GM06990 (cell line): ENCODE data around the gene PRKCA.

ENCODE experiments used
- DNase-seq: peaks from one replicate; pipeline ENCODE4 v3.0.0-alpha.2; 2011; ENCODE audit not compliant: insufficient read length; ENCODE audit errors: extremely low read depth
- H3K27me3 ChIP-seq: replicated peaks from 2 replicates; pipeline ENCODE4 v1.6.0; 2011; ENCODE audit warnings: low read length; ENCODE audit not compliant: control insufficient read depth, insufficient read depth
- H3K36me3 ChIP-seq: 2 replicates; pipeline ENCODE4 v1.5.1; 2011; ENCODE audit warnings: low read length; ENCODE audit not compliant: control insufficient read depth, insufficient read depth
- H3K4me3 ChIP-seq: replicated peaks from 2 replicates; pipeline ENCODE4 v1.5.1; 2011; ENCODE audit warnings: low read depth, mild to moderate bottlenecking, control low read depth, low read length
- CTCF ChIP-seq: IDR thresholded peaks from 2 replicates; pipeline ENCODE4 v1.5.1; 2011; ENCODE audit warnings: low read length, control low read depth, mild to moderate bottlenecking, inconsistent platforms; ENCODE audit not compliant: insufficient read depth, poor library complexity, severe bottlenecking

PRKCA gene

DNA sequence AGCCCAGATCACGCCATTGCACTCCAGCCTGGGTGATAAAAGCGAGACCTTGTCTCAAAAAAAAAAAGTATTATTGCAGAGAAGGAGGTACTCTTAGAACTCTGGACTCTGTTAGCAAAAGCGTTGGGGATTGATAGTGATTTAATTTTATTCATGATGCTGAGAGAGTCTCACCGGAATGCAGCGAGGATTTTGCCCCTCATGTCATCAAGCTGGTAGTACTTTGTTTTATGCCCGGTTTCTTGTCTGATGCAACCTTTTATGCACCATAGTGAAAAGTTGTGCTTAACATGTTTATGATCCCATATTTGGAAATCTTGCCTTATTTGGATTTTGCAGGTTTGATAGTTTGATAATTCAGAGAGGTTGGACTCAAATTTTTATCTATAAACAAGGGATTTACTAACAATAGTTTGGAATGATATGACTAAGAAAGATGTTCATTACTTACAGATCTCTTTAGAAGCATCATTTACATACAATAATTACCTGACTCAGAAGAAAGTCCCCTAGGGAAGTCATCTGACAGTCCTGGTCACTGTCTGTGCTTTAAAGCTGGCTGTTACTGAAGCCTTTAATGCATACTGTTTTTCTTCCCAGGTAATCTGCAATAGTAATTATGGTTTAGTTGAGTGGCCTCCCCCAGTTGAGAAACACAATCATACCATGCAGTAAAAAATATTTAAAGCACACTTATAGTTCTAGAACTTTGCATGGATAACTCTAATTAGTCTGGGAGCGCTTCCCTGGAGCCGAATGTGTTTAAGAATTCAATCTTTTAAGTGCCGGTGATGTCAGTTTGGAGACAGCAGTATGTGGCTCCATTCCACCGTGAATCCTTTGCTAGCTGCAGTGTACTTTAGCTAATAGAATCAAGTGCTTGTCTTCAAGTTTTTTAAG is 120.9 kb downstream of the PRKCA start:
- no peaks in the 10 kb centered on the region for H3K36me3 ChIP-seq
- DNase-seq: no peak
- no peak for TF ChIP-seq CTCF
- H3K4me3 ChIP-seq: no peak overlapping the region
- H3K27me3 ChIP-seq: no peaks in the 10 kb centered on the region; the same call in 1 of the 2 replicates

DNA sequence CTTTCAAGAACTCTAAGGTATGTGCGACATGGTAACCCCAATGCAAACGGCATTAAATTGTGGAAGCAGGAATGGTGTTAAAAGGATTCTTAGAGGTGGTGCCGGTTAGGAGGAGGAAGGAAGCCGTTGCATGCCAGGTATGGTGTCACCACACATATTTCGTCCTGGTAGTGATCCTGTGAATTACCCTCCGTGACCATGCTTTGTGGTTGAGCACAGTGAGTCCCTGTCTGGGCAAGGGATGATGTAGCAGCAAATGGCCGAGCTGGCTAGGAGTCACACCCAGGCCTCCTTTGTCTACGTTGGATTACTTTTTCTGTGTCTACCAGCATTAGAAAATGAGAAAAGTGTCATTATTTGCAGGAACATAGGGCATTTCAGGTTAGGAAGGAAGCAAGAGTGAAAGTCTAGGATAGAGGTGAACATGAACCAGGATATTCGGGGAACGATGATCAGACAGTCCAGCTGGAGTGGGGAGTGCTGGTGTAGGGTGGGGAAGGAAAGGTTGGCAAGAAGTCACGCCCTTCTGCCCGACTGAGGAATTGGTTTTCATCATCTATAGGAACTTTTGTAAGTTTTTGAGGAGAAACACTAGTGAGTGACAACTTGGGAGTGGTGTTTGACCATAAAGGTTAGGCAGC is 123.5 kb downstream of the PRKCA start:
- no peak for DNase-seq
- TF ChIP-seq CTCF: no peak
- H3K36me3 ChIP-seq: no peaks in the 10 kb centered on the region
- no peak overlapping the region for H3K4me3 ChIP-seq
- H3K27me3 ChIP-seq: no peaks in the 10 kb centered on the region; the same call in 1 of the 2 replicates

DNA sequence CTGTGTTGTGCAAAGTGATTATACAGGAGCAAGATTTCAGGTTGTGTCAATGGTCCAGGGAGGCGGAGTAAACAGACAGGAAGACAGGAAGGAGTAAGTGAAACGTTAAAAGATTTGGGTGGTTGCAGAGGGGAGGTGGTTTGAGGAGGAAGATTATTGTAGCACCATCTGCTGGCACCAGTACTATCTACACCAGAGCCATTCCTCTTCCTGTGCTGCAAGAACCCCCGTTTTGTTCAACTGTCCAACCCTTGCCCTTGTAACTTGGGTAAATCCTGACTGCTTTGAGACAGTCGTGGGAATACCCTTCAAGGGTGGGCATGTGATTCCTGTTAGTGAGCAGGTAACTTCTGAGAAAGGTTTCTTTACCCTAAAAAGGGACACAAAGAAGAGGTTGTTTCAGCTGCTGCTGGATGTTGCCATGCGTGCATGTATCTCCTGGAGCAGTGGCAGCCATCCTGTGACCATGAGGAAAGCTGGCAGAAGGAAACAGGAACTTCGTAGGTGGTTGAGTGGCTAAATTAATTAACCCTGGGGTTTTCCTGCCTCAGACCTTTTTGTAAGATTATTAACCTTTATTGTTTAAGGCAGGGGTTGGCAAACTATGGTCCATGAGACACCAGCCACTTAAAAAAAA is 124.1 kb downstream of the PRKCA start:
- peak; percentile 43 for DNase-seq
- Histone ChIP-seq H3K4me3 (no peak overlapping the region), H3K36me3 (no peaks in the 10 kb centered on the region), H3K27me3 (no peaks in the 10 kb centered on the region; the same call in 1 of the 2 replicates)
- TF ChIP-seq CTCF: peak; percentile 50

- Histone ChIP-seq H3K36me3 (no peaks in the 10 kb centered on the region), H3K27me3 (no peaks in the 10 kb centered on the region; the same call in 1 of the 2 replicates), H3K4me3 (no peak overlapping the region)
- no peak for TF ChIP-seq CTCF
- no peak for DNase-seq
Observed at GRCh38 chr17:66427134-66427533, 124.7 kb downstream of the PRKCA start.

DNA sequence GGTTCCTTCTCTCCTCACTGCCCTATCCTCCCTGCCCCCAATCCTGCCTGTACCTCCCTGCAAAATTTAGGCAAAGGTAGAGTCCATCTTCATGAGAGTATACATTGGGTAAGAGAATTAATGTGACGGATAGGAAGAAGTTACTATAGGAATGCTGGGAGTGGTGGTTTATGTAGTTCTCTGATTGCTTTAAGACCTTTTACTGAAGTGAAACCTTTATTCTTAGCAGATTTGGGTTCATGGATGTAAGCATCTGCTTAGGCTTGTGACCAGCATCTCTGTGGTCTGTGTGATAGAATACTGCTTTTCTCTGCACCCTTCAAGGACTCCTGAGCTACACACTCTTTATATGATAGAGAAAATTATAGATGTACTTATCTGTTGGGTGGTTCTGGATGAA is 127.3 kb downstream of the PRKCA start:
- no peak for DNase-seq

More for the DNA sequence above, 127.3 kb downstream of the PRKCA start:
- Histone ChIP-seq H3K27me3 (no peaks in the 10 kb centered on the region; the same call in 1 of the 2 replicates), H3K4me3 (no peak overlapping the region), H3K36me3 (no peaks in the 10 kb centered on the region)
- TF ChIP-seq CTCF: no peak
